HG03066 (cell line): ENCODE data around the gene PEX5L.
A peak's percentile ranks its signal among the peaks of the same experiment; 100 is the strongest.

ENCODE experiments used
- ATAC-seq: cut with Tn5 transposase; IDR thresholded peaks from one replicate; pipeline ENCODE4 v1.9.1; 2021; ENCODE audit warnings: low read depth; ENCODE audit not compliant: unreplicated experiment

Gene PEX5L

DNA sequence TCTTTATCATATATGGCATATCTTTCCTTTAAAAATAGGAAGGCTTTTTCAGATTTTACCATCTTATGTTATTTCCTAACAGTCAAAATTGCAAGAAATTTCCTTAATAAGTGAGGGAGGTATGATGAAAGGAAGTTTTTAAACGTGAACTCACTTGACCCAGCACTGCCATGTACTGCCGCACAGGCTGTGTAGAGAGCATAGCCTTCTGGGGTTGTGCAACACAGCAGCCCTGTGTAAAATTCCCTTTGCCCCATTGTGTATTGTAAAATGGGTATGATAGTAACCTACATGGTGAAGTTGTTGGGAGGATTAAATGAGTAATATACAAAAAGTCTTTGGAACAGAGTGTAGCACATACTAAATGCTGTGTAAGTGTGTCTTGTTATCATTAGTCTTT is 78.6 kb downstream of the PEX5L start:
- no peak for ATAC-seq

DNA sequence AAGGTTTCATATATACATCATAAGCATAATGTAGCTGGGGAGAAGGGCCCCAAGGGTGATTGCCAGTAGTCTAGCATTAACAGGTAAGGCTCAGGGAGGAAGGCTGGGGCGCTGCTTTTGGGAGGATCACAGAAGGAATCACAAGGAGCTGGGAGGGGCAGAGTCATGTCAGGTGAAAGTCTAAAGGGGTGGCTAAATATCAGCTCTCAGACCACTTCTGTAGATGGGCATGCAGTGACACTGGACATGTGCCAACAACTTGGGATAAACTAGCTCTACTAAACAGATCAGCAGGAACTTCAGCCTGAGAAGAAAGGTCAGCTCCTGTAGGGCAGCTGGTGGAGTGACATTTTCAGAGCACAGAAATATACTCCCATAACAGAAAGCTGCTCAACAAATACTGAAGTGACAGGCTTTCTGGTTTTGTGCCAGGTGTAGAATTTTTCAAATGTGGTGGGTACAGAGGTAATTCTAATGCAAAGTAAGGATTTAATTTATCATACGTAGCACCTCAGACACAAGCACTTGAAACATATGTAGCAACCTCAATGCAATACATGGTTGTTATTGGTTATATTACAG is 79.4 kb downstream of the PEX5L start:
- ATAC-seq: peak; percentile 14

DNA sequence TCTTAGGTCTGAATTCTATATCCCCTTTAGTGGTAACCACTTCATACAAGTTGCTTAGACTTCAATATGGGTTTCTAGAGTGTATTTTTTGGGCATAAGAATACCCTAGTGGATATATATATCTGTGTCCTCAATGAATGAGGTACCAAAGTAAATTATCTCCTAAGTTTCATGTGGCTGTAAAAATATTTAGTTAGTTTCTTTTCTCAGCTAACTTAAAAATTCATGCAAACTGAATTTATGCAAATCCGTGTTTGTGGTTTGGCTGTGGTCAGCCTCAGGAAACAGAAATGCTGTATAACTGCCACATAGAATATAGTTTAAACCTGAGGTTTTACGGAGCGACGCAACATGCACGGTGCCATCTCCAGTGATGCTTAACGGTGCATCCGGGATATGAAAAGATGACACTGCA is 80.3 kb downstream of the PEX5L start:
- peak; percentile 90 for ATAC-seq

- ATAC-seq: no peak
Observed at GRCh38 chr3:179955809-179956208, 80.9 kb downstream of the PEX5L start.

GRCh38 chr3:179955286-179955685 is 81.5 kb downstream of the PEX5L start:
- ATAC-seq: no peak

- ATAC-seq: no peak
Observed at GRCh38 chr3:179953993-179954870, 82.5 kb downstream of the PEX5L start.

DNA sequence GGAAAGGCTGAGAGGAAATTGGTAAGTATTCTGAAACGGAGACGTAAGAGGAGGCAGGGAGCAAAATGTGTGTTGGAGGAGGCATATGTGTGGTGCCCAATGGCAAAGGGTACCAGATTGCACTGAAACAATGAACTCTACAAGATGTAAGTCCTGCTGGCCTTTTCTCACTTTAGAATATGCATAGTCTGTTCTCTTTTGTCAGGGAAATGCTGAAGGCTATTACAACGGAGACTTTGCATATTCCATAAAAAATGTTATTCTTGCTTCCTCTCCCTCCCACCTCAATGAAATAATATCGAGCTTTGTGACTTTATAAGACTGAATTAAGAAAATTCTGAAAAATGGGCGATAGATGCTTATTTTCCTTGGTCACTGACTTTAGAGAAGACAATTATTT is 85.9 kb downstream of the PEX5L start:
- ATAC-seq: no peak

DNA sequence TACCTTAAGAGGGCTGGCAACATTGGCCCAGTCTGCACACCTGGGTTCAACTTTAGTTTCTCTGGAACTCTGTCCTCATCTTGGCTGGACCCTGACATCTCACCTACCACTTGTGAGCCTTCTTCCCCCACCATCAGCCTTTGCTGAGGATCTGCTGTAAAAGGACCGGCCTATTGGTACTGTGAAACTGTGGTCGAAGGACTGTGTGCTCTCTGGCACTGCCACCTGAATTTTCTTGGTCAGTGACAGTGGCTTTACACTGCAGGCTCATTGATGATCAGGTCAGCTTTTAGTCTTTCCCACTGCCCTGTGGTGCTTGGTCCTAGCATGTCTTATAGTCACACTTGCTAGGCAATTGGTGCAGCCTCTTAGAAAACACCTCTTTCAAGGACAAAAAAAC is 86.9 kb downstream of the PEX5L start:
- peak; percentile 15 for ATAC-seq

- peak; percentile 81 for ATAC-seq
Observed at GRCh38 chr3:179949412-179949811, 87.3 kb downstream of the PEX5L start.

GRCh38 chr3:179948740-179949139 is 88.0 kb downstream of the PEX5L start:
- no peak for ATAC-seq

- no peak for ATAC-seq
Observed at GRCh38 chr3:179945569-179945968, 91.2 kb downstream of the PEX5L start.

- no peak for ATAC-seq
Observed at GRCh38 chr3:179943117-179943880, 93.4 kb downstream of the PEX5L start.

- ATAC-seq: no peak
Observed at GRCh38 chr3:179942553-179943075, 94.1 kb downstream of the PEX5L start.

DNA sequence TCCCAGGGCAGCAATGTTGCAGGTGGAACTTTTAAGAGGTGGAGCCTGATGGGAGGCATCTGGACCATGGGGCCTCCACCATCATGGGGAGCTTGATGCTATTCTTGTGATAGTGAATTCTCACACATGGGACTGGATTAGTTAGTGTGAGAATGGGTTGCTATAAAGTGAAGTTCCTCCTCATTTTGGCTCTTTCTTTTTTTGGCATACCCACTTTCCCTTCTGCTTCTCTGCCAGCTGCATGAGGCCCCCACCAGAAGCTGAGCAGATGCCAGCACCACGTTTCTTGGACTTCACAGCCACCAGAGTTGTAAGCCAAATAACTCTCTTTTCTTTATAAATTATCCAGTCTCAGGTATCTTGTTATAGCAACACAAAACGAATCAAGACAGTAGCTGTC is 101.0 kb downstream of the PEX5L start:
- no peak for ATAC-seq

GRCh38 chr3:179933914-179934313 is 102.8 kb downstream of the PEX5L start:
- no peak for ATAC-seq

GRCh38 chr3:179933080-179933479 is 103.7 kb downstream of the PEX5L start:
- no peak for ATAC-seq

- ATAC-seq: no peak
Observed at GRCh38 chr3:179932674-179933073, 104.1 kb downstream of the PEX5L start.

- ATAC-seq: peak; percentile 76
Observed at GRCh38 chr3:179929091-179929529, 107.6 kb downstream of the PEX5L start.

- ATAC-seq: no peak
Observed at GRCh38 chr3:179927191-179927590, 109.5 kb downstream of the PEX5L start.

GRCh38 chr3:179921951-179922350 is 114.8 kb downstream of the PEX5L start:
- ATAC-seq: no peak

DNA sequence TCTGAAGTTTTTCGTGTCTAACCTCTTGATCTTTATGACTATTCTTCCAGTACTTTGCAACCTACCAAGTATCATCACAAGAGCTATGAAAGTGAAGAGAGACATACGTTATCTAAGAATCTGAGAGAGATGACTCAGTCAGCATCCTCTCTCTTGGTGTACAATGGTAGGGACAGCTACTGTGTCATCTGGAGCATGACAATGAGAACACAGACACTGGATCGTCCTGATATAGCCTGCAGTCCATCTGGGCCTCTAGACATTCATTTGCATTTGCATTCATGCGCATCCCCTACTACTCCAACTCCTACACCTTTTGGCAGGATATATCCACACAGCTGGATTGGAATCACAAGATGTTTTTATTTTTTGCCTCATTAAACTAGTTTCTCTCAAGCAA is 115.2 kb downstream of the PEX5L start:
- peak; percentile 94 for ATAC-seq
